Chondrocyte (in vitro differentiated cells): ENCODE data around the gene GTF2I. TPM values are rescaled to one million over a fixed set of nuclear protein-coding genes. Genes with fewer than 3 reads are reported as not detected.

Experiments used
- DNase-seq: peaks from one replicate; pipeline ENCODE4 v3.0.0; 2021; ENCODE audit warnings: mixed read lengths, low spot score
- H3K27ac Mint-ChIP-seq: one replicate; pipeline ENCODE4 v1.8.0; 2021; ENCODE audit warnings: mild to moderate bottlenecking, moderate library complexity, mixed read lengths; ENCODE audit not compliant: unreplicated experiment
- H3K27me3 Mint-ChIP-seq: 2 replicates; pipeline ENCODE4 v1.8.0; 2021; ENCODE audit warnings: low read depth, mixed read lengths
- H3K36me3 Mint-ChIP-seq: 2 replicates; pipeline ENCODE4 v1.8.0; 2021; ENCODE audit warnings: low read depth, mixed read lengths
- H3K4me1 Mint-ChIP-seq: 2 replicates; pipeline ENCODE4 v1.8.0; 2021; ENCODE audit warnings: low read depth, mild to moderate bottlenecking, mixed read lengths
- H3K4me3 Mint-ChIP-seq: one replicate; pipeline ENCODE4 v1.8.0; 2021; ENCODE audit warnings: mild to moderate bottlenecking, moderate library complexity, mixed read lengths; ENCODE audit not compliant: unreplicated experiment
- H3K9me3 Mint-ChIP-seq: 2 replicates; pipeline ENCODE4 v1.8.0; 2021; ENCODE audit warnings: low read depth, mixed read lengths
- total RNA-seq: library from RNA; stranded (reverse); gene quantifications from 3 replicates; pipeline ENCODE4 v1.2.1, GENCODE V29; 2021
- TF ChIP-seq, protein P1 (sequence below): fragments of 200-600 bp; sonication (generic); IDR thresholded peaks from 2 replicates; pipeline ENCODE4 v1.5.0; 2021; ENCODE audit warnings: antibody characterized with exemption, mild to moderate bottlenecking, moderate library complexity

The GTF2I gene
- total RNA-seq, 1 donor from 2014 or later, result 157 TPM

DNA sequence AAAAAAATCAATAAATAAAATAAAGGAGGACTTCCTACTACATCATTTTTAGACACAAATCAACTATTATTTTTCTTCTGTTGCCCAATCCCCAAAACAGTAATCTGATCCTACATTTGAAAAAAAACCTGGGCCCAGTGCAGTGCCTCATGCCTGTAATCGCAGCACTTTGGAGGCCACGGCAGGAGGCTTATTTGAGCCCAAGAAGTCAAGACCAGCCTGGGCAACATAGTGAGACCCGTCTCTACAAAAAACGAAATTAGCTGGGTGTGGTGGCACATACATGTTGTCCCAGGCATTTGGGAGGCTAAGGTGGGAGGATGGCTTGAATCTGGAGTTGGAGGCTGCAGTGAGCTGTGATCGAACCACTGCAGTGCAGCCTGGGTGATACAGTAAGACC lies 2.7 kb upstream of the GTF2I start:
- TF ChIP-seq, protein P1, sequence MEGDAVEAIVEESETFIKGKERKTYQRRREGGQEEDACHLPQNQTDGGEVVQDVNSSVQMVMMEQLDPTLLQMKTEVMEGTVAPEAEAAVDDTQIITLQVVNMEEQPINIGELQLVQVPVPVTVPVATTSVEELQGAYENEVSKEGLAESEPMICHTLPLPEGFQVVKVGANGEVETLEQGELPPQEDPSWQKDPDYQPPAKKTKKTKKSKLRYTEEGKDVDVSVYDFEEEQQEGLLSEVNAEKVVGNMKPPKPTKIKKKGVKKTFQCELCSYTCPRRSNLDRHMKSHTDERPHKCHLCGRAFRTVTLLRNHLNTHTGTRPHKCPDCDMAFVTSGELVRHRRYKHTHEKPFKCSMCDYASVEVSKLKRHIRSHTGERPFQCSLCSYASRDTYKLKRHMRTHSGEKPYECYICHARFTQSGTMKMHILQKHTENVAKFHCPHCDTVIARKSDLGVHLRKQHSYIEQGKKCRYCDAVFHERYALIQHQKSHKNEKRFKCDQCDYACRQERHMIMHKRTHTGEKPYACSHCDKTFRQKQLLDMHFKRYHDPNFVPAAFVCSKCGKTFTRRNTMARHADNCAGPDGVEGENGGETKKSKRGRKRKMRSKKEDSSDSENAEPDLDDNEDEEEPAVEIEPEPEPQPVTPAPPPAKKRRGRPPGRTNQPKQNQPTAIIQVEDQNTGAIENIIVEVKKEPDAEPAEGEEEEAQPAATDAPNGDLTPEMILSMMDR, result no peak
- DNase-seq, result no peak
- H3K36me3 Mint-ChIP-seq, result no peaks in the 10 kb centered on the region
- H3K27ac Mint-ChIP-seq, result peak overlapping the region; percentile 49
- H3K4me1 Mint-ChIP-seq, result peaks cover 35% of the 10 kb centered on the region
- no peak overlapping the region for H3K4me3 Mint-ChIP-seq
- H3K27me3 Mint-ChIP-seq, result no peaks in the 10 kb centered on the region
- H3K9me3 Mint-ChIP-seq, result no peaks in the 10 kb centered on the region

DNA sequence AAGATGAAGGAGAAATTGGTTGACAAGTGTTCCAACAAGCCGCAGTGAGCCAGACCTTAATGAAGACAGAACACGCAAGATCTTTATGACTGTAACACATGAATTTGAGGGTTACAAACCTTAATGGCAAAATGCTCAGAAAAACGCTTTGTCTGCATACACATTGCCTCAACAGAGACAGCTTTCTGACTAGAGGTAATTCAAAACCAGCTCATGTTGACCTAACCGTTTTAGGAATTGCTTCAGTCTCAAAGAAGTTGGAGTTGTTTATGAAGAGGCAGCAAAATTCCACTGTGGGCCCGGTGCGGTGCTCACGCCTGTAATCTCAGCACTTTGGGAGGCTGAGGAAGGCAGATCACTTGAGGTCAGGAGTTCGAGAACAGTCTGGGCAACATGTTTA lies 2.2 kb upstream of the GTF2I start:
- TF ChIP-seq, protein P1, result no peak
- peaks cover 36% of the 10 kb centered on the region for H3K4me1 Mint-ChIP-seq
- peak overlapping the region; percentile 91 for H3K27ac Mint-ChIP-seq

DNA sequence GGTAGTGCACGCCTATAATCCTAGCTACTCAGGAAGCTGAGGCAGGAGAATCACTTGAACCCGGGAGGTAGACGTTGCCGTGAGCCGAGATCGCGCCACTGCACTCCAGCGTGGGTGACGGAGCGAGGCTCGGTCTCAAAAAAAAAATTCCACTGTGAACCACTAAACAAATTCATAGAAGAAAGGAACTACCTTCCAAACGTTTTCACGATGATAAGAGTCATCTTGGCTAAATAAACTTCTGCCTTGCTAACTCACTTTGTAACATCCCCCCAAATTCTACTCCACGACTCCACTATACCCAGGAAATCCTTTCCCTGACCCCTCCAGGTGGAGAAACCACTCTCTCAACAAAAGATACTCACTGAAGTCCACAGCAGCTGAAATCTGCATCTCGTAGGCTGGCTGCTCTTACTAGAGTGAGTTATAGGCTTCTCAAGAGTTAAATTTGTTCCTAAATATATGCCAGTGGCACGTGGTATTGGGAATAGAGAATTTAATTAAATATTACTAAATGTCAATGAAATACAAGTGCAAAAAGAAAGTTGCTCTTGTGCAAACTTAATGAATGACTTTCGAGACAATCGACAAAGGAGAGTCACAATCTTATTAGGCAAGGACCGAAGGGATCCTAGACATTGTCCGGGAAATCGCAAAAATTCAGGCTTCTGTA lies 1.6 kb upstream of the GTF2I start:
- no peaks in the 10 kb centered on the region for H3K27me3 Mint-ChIP-seq
- H3K4me1 Mint-ChIP-seq, result peaks cover 42% of the 10 kb centered on the region
- peak overlapping the region; percentile 91 for H3K27ac Mint-ChIP-seq
- peaks cover 2% of the 10 kb centered on the region for H3K36me3 Mint-ChIP-seq
- no peak for DNase-seq
- no peaks in the 10 kb centered on the region for H3K9me3 Mint-ChIP-seq
- TF ChIP-seq, protein P1, result no peak
- H3K4me3 Mint-ChIP-seq, result peak overlapping the region; percentile 76

More for the DNA sequence above, 2.2 kb upstream of the GTF2I start:
- Mint-ChIP-seq H3K27me3 (no peaks in the 10 kb centered on the region), H3K9me3 (no peaks in the 10 kb centered on the region), H3K4me3 (peak overlapping the region; percentile 76), H3K36me3 (no peaks in the 10 kb centered on the region)
- DNase-seq, result no peak

DNA sequence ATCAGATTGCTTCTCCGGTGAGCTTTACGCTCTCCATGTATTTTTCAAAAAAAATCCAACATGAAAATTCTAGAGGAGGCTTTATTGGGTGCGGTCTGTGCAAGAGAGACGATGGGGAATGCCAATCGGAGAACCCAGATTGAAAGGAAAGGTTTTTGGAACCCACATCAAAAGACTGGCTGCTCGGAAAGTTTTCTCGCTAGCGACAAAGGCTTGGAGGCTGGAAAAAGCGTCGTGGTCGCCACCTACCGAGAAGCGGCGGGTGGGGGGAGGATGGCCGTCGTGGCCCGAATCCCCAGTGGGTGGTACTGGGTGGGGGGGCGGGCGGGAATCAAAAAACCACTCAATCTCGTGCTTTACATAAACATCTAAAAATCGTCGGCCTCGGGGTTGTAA lies 1.1 kb upstream of the GTF2I start:
- Mint-ChIP-seq H3K4me3 (peak overlapping the region; percentile 76), H3K27me3 (no peaks in the 10 kb centered on the region), H3K9me3 (no peaks in the 10 kb centered on the region), H3K4me1 (peaks cover 48% of the 10 kb centered on the region), H3K27ac (peak overlapping the region; percentile 91), H3K36me3 (peaks cover 2% of the 10 kb centered on the region)
- TF ChIP-seq, protein P1, result peak; percentile 60
- peak; percentile 53 for DNase-seq

DNA sequence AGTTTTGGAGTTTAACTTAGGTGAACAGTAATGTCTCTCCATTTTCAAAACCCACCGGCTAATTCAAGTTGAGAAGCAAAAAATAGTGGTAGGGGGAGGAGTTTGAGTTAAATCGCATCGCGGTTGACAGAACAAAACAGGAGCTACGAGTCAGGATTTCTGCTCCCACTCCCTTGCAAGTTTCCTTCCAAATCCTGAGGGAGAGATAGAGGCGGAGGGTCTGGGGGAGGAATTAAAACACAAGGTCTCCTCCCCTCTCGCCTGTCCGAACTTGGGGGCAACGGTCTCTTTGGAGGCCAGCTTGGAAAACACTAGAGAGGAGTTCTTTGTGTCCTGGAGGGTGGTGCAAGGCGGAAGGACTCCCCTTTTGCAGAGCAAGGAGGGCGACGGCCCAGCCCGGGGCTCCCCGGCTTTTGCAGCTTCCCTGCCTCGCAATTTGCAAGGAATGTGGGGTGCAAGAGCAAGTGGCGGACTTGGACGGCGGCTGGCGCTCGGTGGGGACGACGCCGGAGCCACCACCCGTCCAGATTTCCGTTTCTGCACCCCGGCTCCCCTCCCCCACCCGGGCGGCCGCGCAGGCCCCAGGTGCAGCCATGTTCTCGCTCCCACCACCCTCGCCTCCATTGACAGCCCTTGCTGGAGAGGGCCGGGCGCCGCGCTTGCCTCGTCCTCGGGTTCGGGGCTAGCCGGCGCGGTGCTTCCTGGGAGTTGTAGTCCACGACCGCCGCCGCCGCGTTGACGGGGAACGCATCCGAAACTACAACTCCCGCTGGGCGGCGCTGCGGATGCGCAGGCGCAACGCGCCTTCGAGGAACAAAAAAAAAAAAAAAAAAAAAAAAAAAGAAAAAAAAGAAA lies 454 bp upstream of the GTF2I start:
- Mint-ChIP-seq H3K27ac (peak overlapping the region; percentile 91), H3K36me3 (peaks cover 2% of the 10 kb centered on the region), H3K9me3 (no peaks in the 10 kb centered on the region), H3K27me3 (no peaks in the 10 kb centered on the region), H3K4me1 (peaks cover 54% of the 10 kb centered on the region), H3K4me3 (peak overlapping the region; percentile 76)
- DNase-seq, result peak; percentile 99
- TF ChIP-seq, protein P1, result peak; percentile 51
